Stimulated activated CD4-positive, alpha-beta T cell treated with anti-CD3 and anti-CD28 coated beads, Interleukin-1b, Interleukin-23, amount 100 ng/mL, for 24 hours (primary cell): ENCODE results near the gene GNS.

Experiments used
- DNase-seq, 4 experiments: peaks; one replicate each; pipeline ENCODE4 v3.0.0-alpha.2; 2020; ENCODE audit warnings: low read depth in 4 of 4, low spot score in 1 of 4

The GNS gene

DNA sequence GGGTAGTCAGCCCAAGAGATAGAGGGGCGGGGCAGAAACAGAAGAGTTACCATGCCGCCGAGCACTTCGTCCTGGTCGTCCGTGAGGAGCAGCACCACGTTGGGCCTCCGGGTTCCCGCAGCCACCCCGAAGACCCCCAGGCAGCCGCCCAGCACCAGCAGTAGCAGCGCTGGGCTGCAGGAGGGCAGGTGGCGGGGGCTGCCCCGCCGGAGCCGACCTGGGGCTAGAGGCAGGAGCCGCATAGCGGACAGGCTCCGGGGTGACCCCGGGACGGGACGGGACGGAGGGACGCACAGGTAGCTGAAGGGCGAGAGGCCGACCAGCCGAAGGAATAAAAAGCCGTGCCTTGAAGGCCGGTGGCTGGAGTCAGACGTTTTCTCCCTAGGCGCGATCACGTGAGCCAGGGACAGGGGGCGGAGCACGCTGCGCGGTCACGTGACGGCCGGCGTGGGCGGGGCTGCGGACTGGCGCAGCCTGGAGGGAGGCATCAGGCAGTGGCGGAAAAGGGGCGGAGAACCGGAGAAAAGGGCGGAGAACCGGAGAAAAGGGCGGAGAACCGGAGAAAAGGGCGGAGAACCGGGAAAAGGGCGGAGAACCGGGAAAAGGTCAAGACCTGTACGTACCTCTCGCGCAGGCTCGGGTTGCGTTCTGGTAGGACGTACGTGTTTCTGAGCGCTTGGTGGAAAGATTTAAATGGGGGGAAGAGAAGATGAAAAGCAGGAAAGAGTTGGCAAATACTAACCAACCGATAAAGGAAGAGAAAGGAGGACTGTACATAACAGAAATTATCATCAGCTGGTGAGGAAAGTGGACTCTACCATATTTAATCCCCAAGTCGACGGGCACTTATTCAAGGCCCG, at the start of gene GNS:
Gene GNS, minus strand, starts transcription at position 372 of the 860 bp plus-strand sequence. Its CDS starts 130 bp downstream, at position 242.
- peak; percentile 89 to 96 (median 94) for DNase-seq

GRCh38 chr12:64808110-64808509, 48.9 kb upstream of the GNS start:
- DNase-seq, result no peak

- no peak for DNase-seq
Measured at GRCh38 chr12:64806593-64807460, 47.6 kb upstream of the GNS start.

DNA sequence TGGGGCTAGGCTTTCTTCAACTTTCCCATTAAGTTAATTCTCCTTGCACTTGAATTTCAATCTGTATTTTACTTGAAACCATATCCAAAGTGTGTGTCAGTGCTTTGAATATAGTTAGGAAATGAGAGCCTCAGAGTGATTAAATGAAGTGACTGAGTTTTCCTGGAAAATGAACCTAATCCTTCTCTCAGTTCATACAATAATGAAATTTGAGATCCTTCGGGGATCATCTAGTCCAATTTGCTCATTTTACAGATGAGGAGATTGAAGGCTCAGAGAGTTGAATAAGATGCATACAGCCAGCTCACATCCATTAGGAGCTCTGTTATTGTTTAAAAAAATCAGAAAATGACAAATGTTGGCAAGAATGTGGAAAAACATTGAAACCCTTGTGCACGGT, 47.0 kb upstream of the GNS start:
- DNase-seq, result no peak

GRCh38 chr12:64802180-64802775, 43.1 kb upstream of the GNS start:
- peak in 2 of 4 experiments; percentile 38 to 42 for DNase-seq

DNA sequence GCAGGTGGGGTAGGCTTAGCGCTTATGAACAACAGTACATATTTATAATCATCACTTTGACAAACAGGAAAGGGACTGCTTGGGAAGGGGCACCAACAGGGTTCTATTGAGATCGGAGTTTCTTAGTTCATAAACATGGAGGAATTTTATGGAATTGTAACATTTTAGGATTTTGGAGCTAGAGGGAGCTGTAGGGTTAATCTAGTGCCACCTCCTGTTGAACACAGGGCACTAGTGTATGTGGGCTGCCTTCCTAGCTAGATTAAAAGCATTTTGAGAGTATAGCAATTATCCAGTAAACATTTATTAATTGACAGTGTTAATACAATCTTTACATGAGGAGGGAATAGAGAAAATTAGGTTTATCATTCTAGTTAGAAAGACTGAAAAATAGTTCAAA, 42.2 kb upstream of the GNS start:
- no peak for DNase-seq

DNA sequence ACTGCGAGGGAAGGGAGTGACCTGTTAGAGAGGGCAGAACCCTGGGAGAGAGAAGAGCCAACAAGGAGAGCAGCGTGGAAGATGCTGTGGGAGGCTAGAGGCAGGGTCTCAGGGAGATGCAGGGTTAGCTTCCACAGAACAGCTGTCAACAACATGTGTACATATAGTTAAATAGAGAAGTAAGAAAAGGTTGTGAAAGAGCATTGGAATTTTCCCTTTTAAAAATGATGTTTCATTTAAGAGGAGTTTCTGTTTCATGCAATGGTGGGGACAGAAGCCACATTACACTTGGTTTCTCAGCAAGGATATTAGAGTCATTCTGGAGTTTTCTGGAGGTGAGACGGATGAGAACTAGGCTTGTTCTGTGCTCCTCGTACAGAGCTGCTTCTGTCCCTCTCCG, 41.4 kb upstream of the GNS start:
- no peak for DNase-seq

- no peak for DNase-seq
Measured at GRCh38 chr12:64798165-64798564, 39.0 kb upstream of the GNS start.

GRCh38 chr12:64797156-64797555, 38.0 kb upstream of the GNS start:
- DNase-seq, result no peak

DNA sequence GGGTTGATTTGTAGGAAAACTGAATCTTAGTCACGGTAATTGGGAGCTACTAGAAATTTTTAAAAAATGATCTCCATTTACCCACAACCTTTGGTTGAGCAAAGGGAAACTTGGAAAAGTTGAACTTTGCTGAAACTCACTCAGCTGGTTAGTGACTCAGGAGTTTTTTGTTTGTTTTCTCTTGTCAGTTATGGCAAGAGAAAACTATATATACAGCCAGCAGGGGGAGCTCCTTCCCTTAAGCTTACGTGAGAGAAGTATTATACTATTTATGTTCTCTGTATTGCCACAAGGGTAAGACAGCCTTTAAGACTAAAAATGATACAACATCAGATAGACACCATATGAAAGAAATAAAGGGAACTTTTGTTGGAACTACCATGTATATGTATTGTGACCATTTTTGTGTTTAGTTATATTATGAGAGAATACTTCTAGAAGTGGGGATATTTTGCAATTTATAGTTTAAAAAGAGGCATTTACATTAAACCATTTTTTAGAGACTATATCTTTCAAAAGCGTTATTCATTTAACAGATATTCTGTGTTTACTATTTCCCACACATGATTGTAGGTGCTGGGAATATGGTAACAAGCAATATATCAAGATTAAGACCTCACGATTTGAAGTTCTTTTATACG, 37.1 kb upstream of the GNS start:
- DNase-seq, result peak; percentile 36 to 53 (median 43)

DNA sequence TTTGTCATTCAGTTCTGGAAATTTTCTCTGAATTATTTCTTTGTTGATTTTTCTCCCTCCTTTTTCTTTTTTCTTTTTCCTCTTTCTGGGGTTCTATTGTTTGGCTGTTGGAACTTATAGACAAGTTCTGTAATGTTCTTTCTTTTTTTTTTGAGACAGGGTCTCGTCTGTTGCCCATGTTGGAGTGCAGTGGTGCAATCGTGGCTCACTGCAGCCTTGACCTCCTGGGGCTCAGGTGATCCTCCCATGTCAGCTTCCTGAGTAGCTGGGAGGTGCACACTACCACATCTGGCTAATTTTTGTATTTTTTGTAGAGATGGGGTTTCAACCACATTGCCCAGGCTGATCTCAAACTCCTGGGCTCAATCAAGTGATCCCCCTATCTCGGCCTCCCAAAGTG, 35.1 kb upstream of the GNS start:
- DNase-seq, result no peak

DNA sequence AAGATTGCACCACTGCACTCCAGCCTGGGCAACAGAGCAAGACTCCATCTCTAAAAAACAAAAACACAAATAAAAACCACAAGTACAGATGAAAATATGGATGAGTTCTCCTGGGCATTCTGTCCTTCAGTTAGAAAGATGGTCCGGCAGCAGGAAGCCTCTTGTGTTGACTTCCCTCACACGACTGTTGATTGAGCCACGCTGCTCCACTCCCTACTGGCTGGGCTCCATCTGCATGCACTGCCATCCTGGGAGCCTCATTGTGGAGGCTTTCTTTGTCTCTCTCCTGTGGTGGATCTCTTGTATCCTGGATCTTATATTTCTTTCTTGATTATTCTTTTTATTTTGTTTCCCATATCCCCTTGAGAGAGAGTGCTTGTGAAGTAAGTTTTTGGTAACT, 34.4 kb upstream of the GNS start:
- DNase-seq, result no peak

DNA sequence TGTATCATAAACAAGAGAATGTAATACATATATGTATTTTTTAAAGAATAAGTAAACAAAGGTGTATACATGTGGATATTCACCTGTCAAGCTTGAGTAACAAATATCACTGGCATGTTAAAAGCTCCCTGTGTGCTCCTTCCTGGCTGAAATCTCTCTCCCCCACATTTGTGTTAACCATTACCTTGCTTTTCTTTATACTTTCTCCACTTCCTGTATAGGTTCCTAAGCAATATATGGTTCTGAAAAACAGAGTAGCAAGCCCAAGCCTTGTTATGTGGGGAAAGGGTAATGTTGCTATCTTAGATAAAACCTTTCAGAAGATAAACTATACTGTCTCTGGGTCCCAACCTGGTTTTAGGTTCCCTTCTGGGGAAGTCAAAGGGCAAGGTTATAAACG, 32.9 kb upstream of the GNS start:
- no peak for DNase-seq

DNA sequence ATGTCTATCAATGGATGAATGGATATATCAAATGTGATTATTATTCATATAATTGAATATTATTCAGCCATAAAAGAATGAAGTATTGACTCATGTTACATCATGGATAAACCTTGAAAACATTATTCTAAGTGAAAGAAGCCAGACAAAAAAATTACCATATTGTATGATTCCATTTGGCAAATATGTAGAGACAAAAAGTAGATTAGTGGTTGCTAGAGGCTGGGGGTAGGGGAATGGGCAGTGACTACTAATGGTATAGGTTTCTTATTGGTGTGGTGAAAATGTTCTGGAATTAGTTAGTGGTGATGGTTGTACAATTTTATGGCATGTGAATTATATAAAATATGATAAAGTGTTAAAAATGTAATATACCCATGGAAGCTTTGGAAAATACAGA, 31.8 kb upstream of the GNS start:
- DNase-seq, result no peak

GRCh38 chr12:64790166-64790565, 31.0 kb upstream of the GNS start:
- no peak for DNase-seq

- DNase-seq, result no peak
Measured at GRCh38 chr12:64785838-64786237, 26.6 kb upstream of the GNS start.

DNA sequence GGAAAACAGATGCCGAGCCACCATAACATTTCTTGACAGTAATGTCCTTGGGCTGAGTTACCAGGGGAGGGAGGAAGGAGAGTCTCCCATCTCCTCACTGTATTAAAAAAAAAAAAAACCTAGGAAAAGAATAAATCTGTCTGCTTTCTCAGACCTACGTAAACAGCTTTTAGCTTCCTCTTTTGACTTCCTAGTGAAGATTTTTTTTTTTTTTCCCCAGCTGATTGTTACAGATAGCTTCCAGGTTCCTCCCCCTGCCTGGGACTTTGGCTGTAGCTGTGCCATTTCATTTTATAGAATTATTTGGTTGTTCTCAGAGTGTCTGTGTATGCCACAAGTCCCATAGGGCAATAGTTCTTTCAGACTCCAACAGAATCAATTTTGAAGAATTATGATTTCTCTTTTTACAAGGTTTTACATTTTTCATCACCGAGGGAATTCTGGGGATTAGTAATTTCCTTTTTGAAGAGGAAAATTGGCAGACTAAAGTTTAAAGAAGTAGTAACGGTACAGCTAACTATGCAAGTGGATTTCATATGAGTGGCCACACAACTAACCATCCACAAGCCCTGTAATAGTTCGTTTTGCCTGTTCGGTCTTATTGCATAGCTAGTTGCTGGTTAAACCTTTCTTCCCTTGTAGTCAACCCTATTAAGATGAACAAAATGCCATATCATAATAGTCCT, 23.1 kb upstream of the GNS start:
- no peak for DNase-seq

DNA sequence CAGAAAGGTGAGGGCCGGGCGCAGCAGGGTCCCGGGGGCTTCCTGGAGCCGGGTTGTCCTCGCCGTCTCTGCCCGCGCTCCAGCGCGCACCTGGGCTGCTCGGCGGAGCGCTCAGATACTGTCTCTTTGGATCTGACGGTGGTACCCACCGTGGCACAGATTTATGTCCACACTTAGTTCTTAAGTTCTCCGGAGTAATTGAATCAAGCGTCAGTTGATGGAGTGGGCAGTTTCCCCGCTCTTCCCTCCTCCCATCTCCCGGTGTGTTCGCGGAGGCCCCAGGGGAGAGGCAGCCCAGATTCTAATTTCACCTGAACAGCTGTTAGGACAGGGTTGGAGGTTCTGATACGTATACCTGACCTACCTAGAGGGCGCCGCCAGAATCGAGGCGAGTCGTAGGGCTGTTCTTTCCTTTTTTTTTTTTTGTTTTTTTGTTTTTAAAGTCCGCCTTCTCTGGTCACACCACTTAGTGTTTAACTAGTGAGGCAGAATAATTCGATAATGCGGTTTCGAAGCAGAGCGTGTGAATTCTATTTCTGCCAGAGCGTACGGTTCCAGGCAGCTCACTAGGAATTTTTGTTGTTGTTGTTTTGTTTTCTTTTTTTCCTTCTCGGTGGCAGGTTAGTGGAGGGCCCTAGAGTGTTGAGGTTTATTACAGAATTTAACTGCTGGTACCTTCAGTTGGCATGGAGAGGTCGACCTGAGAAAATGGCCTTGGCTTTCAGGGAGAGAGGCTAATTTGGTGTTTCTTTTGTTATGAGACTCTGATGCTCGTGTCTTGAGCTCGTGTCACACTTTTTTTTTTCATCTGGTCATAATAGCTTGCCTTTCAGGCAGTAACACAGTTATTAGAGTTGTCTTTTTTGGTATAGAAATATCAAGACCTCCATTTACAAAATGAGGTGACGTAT, 22.3 kb upstream of the GNS start:
- DNase-seq, result no peak

- DNase-seq, result no peak
Measured at GRCh38 chr12:64780531-64781279, 21.5 kb upstream of the GNS start.
